Uterus (tissue), 2 donors: ENCODE measurements around the gene DNAJB11.

Source experiments
- CTCF ChIP-seq, 4 experiments: fragments of 200-600 bp in 2 of 4; fragments of 450-650 bp in 2 of 4; sonication (generic) in 2 of 4; IDR thresholded peaks; one replicate each; pipeline ENCODE4 v1.5.1; 2016 to 2019; ENCODE audit warnings: antibody characterized with exemption in 4 of 4, mild to moderate bottlenecking in 2 of 4, moderate library complexity in 1 of 4
- POLR2A ChIP-seq, 2 donors: fragments of 450-650 bp; IDR thresholded peaks; one replicate each; pipeline ENCODE4 v1.6.1; 2016; ENCODE audit warnings: antibody characterized with exemption in 2 of 2, mild to moderate bottlenecking in 1 of 2, moderate library complexity in 1 of 2

- no peak for TF ChIP-seq CTCF (IDR thresholded peaks at IDR 0.05)
- TF ChIP-seq POLR2A (IDR thresholded peaks at IDR 0.05) = no peak
Measured at GRCh38 chr3:186620213-186621092, 49.9 kb downstream of the DNAJB11 start.
